SK-N-SH treated with all-trans-retinoic acid at 6 μM for 48 hours (cell line): ENCODE measurements around the gene ZNF143.

Experiments used
- ARNTL ChIP-seq: fragments of 450-650 bp; formaldehyde crosslinking; IDR thresholded peaks from 2 replicates; pipeline ENCODE4 v1.5.0; 2020; ENCODE audit warnings: low read depth, mild to moderate bottlenecking, moderate library complexity, borderline replicate concordance
- ESRRG ChIP-seq: fragments of 250-450 bp; sonication (Bioruptor Pico); IDR thresholded peaks from 2 replicates; pipeline ENCODE4 v1.6.1; 2021; ENCODE audit warnings: mild to moderate bottlenecking
- TSHZ2 ChIP-seq: fragments of 250-450 bp; sonication (Bioruptor Pico); IDR thresholded peaks from 2 replicates; pipeline ENCODE4 v1.5.0; 2020; ENCODE audit warnings: mild to moderate bottlenecking, moderate library complexity

- TF ChIP-seq ESRRG (CRISPR knock-in tag) (no peak), TSHZ2 (no peak), ARNTL (no peak)
Observed at GRCh38 chr11:9493492-9493891, 32.7 kb downstream of the ZNF143 start.
